Coronary artery (tissue), 2 donors: ENCODE data around the gene SLC39A9.

Source experiments
- DNase-seq: peaks from one replicate; pipeline ENCODE4 v3.0.0-alpha.2; 2017; ENCODE audit warnings: low spot score
- H3K27ac ChIP-seq, 2 donors: fragments of 200-600 bp; sonication (generic); one replicate each; pipeline ENCODE4 v1.5.1; 2016 to 2019
- H3K4me3 ChIP-seq: fragments of 200-600 bp; sonication (generic); 2 replicates; pipeline ENCODE4 v1.5.1; 2016; ENCODE audit warnings: mild to moderate bottlenecking, moderate library complexity
- TF ChIP-seq, protein P1 (sequence below): fragments of 200-600 bp; sonication (generic); IDR thresholded peaks from one replicate; pipeline ENCODE4 v1.5.1; 2019; ENCODE audit warnings: antibody characterized with exemption

Gene SLC39A9, protein sequence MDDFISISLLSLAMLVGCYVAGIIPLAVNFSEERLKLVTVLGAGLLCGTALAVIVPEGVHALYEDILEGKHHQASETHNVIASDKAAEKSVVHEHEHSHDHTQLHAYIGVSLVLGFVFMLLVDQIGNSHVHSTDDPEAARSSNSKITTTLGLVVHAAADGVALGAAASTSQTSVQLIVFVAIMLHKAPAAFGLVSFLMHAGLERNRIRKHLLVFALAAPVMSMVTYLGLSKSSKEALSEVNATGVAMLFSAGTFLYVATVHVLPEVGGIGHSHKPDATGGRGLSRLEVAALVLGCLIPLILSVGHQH

DNA sequence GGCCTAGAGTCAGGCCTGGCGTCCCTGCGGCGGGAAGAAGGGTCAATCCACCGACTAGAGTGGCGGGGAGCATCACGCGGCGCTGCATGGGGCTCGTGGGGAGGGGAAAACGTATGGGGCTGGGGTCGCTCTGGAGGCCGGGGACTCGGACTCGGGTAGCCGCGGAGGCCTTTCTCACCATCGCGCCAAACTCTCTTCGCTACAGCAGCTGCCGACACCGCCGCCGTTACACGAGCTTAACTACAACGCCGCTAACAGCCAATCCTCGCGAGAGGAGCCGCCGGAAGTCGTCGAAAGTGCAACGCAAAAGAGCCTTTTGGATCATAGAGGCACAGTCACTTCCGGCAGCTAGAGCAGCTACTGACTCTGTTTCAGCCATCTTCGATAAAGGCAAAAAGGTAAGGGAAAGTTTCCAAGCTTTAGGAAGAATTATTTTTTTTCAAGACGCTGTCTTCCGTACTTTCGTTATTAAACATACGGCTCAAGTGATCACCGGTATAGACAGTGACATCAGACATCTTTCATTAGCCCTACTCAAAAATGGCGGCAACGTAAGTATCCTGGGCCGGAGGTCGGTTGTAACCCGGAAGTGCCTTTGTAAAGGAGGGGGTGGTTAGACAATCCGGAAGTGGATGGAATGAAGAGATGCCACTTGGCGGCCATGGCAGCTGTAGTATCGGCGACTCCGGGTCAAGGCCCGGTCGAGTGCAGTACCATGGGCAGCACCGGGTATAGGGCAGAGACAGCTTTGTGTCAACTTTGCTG lies at the start of gene SLC39A9, which contains the start of gene ERH:
SLC39A9 (plus strand) TSS at position 640 of the 765 bp plus-strand sequence. CDS start 678 bp downstream, outside the sequence.
ERH (minus strand) TSS at position 247 of the 765 bp plus-strand sequence; CDS start at position 181, 66 bp downstream.
- TF ChIP-seq, protein P1, sequence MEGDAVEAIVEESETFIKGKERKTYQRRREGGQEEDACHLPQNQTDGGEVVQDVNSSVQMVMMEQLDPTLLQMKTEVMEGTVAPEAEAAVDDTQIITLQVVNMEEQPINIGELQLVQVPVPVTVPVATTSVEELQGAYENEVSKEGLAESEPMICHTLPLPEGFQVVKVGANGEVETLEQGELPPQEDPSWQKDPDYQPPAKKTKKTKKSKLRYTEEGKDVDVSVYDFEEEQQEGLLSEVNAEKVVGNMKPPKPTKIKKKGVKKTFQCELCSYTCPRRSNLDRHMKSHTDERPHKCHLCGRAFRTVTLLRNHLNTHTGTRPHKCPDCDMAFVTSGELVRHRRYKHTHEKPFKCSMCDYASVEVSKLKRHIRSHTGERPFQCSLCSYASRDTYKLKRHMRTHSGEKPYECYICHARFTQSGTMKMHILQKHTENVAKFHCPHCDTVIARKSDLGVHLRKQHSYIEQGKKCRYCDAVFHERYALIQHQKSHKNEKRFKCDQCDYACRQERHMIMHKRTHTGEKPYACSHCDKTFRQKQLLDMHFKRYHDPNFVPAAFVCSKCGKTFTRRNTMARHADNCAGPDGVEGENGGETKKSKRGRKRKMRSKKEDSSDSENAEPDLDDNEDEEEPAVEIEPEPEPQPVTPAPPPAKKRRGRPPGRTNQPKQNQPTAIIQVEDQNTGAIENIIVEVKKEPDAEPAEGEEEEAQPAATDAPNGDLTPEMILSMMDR = no peak
- DNase-seq = peak; percentile 97
- Histone ChIP-seq H3K4me3 (peak within 1 kb of the TSS; percentile 96), H3K27ac (peak within 1 kb of the TSS; percentile 90 to 96)

DNA sequence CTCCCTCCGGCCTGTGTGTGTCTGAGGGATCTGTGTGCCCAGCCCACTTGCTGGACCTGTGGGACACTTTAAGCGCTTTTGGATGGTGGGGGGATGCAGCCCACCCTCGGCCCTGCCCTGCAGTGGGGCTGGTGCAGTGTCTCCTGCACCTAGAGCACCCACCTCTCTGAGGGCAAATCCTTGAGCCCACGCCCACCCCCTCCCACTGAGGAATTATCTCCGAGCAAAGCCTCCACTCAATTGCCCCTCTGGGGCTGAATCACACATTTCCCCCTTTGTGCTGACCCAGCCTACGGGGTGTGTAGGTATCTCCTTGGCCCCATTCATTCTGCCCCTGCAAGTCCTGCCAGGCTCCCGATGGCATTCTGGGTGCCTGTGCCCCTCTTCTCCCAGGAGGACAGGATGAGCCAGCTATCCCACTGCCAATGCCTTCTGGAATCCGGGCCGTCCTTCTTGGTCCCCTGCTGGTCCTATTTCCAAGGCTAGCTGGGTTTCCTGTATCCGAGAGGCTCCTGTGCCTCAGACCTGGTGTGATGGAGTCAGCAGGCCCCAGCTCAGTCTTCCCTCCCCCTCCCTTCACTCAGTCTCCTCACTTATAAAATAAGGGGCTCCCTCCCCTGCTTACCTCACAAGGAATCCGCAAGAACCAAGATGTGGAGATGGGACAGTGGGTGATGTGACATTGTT lies 49.3 kb upstream of the SLC39A9 start:
- H3K27ac ChIP-seq = no peak overlapping the region
- TF ChIP-seq, protein P1 = no peak
- H3K4me3 ChIP-seq = no peak overlapping the region
- no peak for DNase-seq

DNA sequence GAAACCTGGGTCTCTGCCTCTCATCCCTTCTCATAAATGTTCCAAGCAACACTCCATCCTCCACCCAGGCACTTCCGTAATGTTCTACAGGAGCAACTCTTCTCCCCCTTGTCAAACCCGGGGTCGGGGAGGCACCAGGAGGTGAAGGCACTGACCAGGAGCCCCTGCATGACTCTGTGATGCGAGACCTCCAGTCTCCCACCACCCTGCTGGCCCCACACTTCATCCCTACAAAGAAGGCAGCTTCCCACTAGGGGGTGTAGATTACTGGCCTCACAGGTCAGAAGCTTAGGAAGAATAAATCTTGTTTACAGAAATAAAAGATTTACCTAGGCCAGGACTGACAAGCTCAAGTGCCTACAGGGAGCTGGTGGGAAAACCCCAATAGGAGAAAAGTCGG lies 47.6 kb upstream of the SLC39A9 start:
- TF ChIP-seq, protein P1 = no peak
- no peak for DNase-seq
- no peak overlapping the region for H3K4me3 ChIP-seq
- no peak overlapping the region for H3K27ac ChIP-seq

DNA sequence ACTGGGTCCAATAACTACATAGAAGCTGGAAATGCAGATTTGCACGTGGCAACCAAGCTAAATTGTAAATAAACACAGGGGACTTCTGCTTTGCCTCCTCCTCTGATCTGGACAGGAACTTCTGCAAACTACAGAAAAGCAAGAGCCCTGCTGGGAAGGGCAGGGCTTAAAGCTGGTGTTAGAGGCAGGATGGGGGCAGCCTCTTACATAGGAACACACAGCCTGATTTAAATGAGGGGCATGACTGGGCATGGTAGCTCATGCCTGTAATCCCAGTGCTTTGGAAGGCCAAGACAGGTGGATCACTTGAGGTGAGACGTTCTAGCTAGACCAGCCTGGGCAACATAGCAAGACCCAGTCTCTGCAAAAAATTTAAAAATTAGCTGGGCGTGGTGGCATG lies 47.1 kb upstream of the SLC39A9 start:
- H3K27ac ChIP-seq = no peak overlapping the region
- TF ChIP-seq, protein P1 = no peak
- no peak overlapping the region for H3K4me3 ChIP-seq
- no peak for DNase-seq

DNA sequence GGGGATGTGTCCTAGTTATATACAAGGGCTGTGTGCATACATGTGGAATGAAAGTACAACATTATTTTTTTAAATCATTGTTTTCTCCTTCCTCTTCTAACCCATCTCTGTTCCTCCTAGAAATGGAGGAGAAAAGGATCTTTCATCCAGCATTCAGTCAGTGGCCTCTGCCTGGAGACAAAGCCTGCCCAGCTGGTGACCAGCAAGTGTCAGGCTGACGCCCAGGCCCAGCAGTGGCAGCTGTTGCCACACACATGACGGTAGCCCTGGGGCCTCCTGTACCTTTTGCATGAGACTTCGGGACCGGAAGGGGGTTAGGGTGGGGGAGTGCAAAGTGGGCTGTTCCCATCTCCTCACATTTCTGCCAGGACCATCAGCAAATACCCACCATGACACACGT lies 46.6 kb upstream of the SLC39A9 start:
- no peak for DNase-seq
- TF ChIP-seq, protein P1 = no peak
- H3K4me3 ChIP-seq = no peak overlapping the region
- H3K27ac ChIP-seq = no peak overlapping the region

DNA sequence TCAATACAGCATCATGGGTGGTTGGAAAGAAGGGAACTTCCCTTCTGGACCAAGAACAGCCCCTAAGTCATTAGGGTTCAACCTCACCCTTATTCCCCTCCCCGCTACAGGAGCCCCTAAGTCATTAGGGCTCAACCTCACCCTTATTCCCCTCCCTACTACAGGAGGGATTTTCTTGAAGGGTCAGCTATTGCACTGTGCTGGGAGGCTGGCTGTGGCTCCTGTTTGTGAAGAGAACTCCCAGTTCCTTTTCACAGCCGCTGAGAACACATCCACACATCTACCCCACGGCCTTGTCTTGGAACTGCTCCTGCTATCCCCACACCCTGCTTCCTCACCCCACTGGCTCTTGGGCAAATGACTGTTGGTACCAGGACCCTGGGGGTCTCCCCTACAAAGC lies 45.3 kb upstream of the SLC39A9 start:
- no peak for DNase-seq
- TF ChIP-seq, protein P1 = no peak
- Histone ChIP-seq H3K4me3 (no peak overlapping the region), H3K27ac (no peak overlapping the region)
